ENCODE results near the gene SELENON. TPM values are rescaled to one million over a fixed set of nuclear protein-coding genes. Genes with fewer than 3 reads are reported as not detected.

SELENON gene
- total RNA-seq, 1 experiment from 2014 or later, result 90.9 TPM

GRCh38 chr1:25863486-25864262, 63.7 kb downstream of the SELENON start:
- H3K56ac ChIP-seq (ENCODE audit: insufficient read length, low read depth, low read length), result no peak overlapping the region
- H3K4ac ChIP-seq (ENCODE audit: low read depth, low read length), result no peak overlapping the region
- no peaks in the 10 kb centered on the region for H3K27me3 ChIP-seq (ENCODE audit: insufficient read depth, low read length)
- 0 out of 3 replicates have a peak, but pooled peaks have one; percentile 14 for TF ChIP-seq CTCF (conservative IDR thresholded peaks at IDR 0.05)
- no peak overlapping the region for H2AK5ac ChIP-seq (ENCODE audit: insufficient read length, low read length)
- H2BK12ac ChIP-seq (ENCODE audit: insufficient read length, low read depth, low read length), result no peak overlapping the region
- no peak overlapping the region for H4K91ac ChIP-seq (ENCODE audit: insufficient read length, low read depth, low read length)
- H3K14ac ChIP-seq (ENCODE audit: insufficient read depth, low read length), result no peak overlapping the region; the same call in 1 of the 2 replicates
- no peaks in the 10 kb centered on the region for H4K20me1 ChIP-seq (ENCODE audit: control insufficient read depth, insufficient read depth, insufficient read length)
- H3K23ac ChIP-seq (ENCODE audit: insufficient read length, low read depth, low read length), result no peak overlapping the region
- H3K27ac ChIP-seq (ENCODE audit: insufficient read length, low read depth, low read length), result no peak overlapping the region
- H3K23me2 ChIP-seq (ENCODE audit: insufficient read length, low read depth, low read length, poor library complexity, severe bottlenecking), result peaks cover 11% of the 10 kb centered on the region
- H3K36me3 Mint-ChIP-seq (ENCODE audit: insufficient read depth in 1 of 3, low read depth in 3 of 3), result peaks cover 0 to 13% (median 12%) of the 10 kb centered on the region in 3 experiments; a peak in 4 of 7 replicates
- no peak overlapping the region for H2BK120ac ChIP-seq (ENCODE audit: low read depth, low read length, poor library complexity, severe bottlenecking)
- peaks cover 19 to 27% of the 10 kb centered on the region in 2 experiments for H3K4me1 Mint-ChIP-seq
- no peak for DNase-seq
- H3K4me3 Mint-ChIP-seq, result no peak overlapping the region
- no peak overlapping the region for H3K18ac ChIP-seq (ENCODE audit: insufficient read length, low read depth, low read length)
- H3K4me1 ChIP-seq (ENCODE audit: insufficient read depth, low read length), result peaks cover 2% of the 10 kb centered on the region; the same call in 1 of the 2 replicates
- no peaks in the 10 kb centered on the region for H3K79me1 ChIP-seq (ENCODE audit: insufficient read depth, low read depth, low read length, poor library complexity, severe bottlenecking)
- H3K9ac ChIP-seq (ENCODE audit: extremely low read depth, insufficient read length, low read length), result no peak overlapping the region
- H2BK15ac ChIP-seq (ENCODE audit: low read depth, low read length), result no peak overlapping the region
- H2BK5ac ChIP-seq (ENCODE audit: insufficient read length, low read length), result no peak overlapping the region
- peak overlapping the region in 1 of 3 experiments; percentile 25; a peak in 1 of 7 replicates for H3K27ac Mint-ChIP-seq
- H3K79me2 ChIP-seq (ENCODE audit: insufficient read depth, low read length), result peaks cover under 1% of the 10 kb centered on the region; the same call in 1 of the 2 replicates
- no peak overlapping the region for H3T11ph ChIP-seq (ENCODE audit: low read length)
- no peak overlapping the region for H3K4me2 ChIP-seq (ENCODE audit: insufficient read depth, insufficient read length, low read length)
- no CpG with 5 or more reads among the region's 25 CpGs for WGBS (ENCODE audit: extremely low coverage, insufficient read length, low lambda C conversion rate)
- H4K5ac ChIP-seq (ENCODE audit: insufficient read length, low read depth, low read length), result no peak overlapping the region
- H2AFZ ChIP-seq (ENCODE audit: low read length), result no peak overlapping the region
- no peaks in the 10 kb centered on the region for H3K9me3 ChIP-seq (ENCODE audit: control insufficient read depth, low read depth, low read length)
- no peak overlapping the region for H4K8ac ChIP-seq (replicated peaks; ENCODE audit: insufficient read length, low read depth, low read length)
- H3K27me3 Mint-ChIP-seq (ENCODE audit: low read depth), result no peaks in the 10 kb centered on the region
- no peak overlapping the region for H2BK20ac ChIP-seq (ENCODE audit: low read depth, low read length, poor library complexity, severe bottlenecking)
- no peaks in the 10 kb centered on the region for H3K9me3 Mint-ChIP-seq

All from H9 (cell line).